Measurements from ENCODE around the gene NAPB.

Gene NAPB

GRCh38 chr20:23448167-23448566 is 26.9 kb upstream of the NAPB start:
- no peak for DNase-seq (ENCODE audit: low read depth)
- TF ChIP-seq CTCF (IDR thresholded peaks at IDR 0.05; ENCODE audit: low read length, missing control alignments) = no peak

GRCh38 chr20:23446505-23446904 is 25.2 kb upstream of the NAPB start:
- H3K4me3 ChIP-seq (replicated peaks; ENCODE audit: low read depth, low read length) = no peak overlapping the region
- DNase-seq (ENCODE audit: low read depth) = peak; percentile 61
- peak; percentile 73 for TF ChIP-seq CTCF (IDR thresholded peaks at IDR 0.05; ENCODE audit: low read length, missing control alignments)

More at GRCh38 chr20:23448167-23448566, 26.9 kb upstream of the NAPB start:
- no peak overlapping the region for H3K4me3 ChIP-seq (replicated peaks; ENCODE audit: low read depth, low read length)

GRCh38 chr20:23445596-23446217 is 24.4 kb upstream of the NAPB start:
- DNase-seq (ENCODE audit: low read depth) = peak; percentile 56
- no peak for TF ChIP-seq CTCF (IDR thresholded peaks at IDR 0.05; ENCODE audit: low read length, missing control alignments)
- no peak overlapping the region for H3K4me3 ChIP-seq (replicated peaks; ENCODE audit: low read depth, low read length)

- no peak overlapping the region for H3K4me3 ChIP-seq (replicated peaks; ENCODE audit: low read depth, low read length)
- no peak for TF ChIP-seq CTCF (IDR thresholded peaks at IDR 0.05; ENCODE audit: low read length, missing control alignments)
- no peak for DNase-seq (ENCODE audit: low read depth)
Observed at GRCh38 chr20:23444859-23445258, 23.6 kb upstream of the NAPB start.

- TF ChIP-seq CTCF (IDR thresholded peaks at IDR 0.05; ENCODE audit: low read length, missing control alignments) = no peak
- H3K4me3 ChIP-seq (replicated peaks; ENCODE audit: low read depth, low read length) = no peak overlapping the region
- no peak for DNase-seq (ENCODE audit: low read depth)
Observed at GRCh38 chr20:23442436-23442835, 21.1 kb upstream of the NAPB start.

GRCh38 chr20:23441850-23442313 is 20.6 kb upstream of the NAPB start:
- peak; percentile 97 for TF ChIP-seq CTCF (IDR thresholded peaks at IDR 0.05; ENCODE audit: low read length, missing control alignments)
- peak; percentile 86 for DNase-seq (ENCODE audit: low read depth)
- no peak overlapping the region for H3K4me3 ChIP-seq (replicated peaks; ENCODE audit: low read depth, low read length)

GRCh38 chr20:23440004-23440403 is 18.7 kb upstream of the NAPB start:
- no peak overlapping the region for H3K4me3 ChIP-seq (replicated peaks; ENCODE audit: low read depth, low read length)
- no peak for TF ChIP-seq CTCF (IDR thresholded peaks at IDR 0.05; ENCODE audit: low read length, missing control alignments)

More at GRCh38 chr20:23440004-23440403, 18.7 kb upstream of the NAPB start:
- DNase-seq (ENCODE audit: low read depth) = no peak
